Activated naive CD4-positive, alpha-beta T cell treated with anti-CD3 and anti-CD28 coated beads for 36 hours (primary cell): Measurements from ENCODE around the gene ADGRL3. TPM values are rescaled to one million over a fixed set of nuclear protein-coding genes. Genes with fewer than 3 reads are reported as not detected.
"Not testable (repeated sequence)": the region's sequence is repeated elsewhere in the genome, so short reads cannot be mapped to it uniquely, and the experiment has no call there.

Source experiments
- CTCF ChIA-PET: fragments of 350-600 bp; sonication (Branson Sonifier 250); formaldehyde crosslinking; loops from one replicate; lab custom pipeline; 2021; ENCODE audit warnings: antibody characterized with exemption; lab: Charles Lee
- DNase-seq: peaks from one replicate; pipeline ENCODE4 v3.0.0-alpha.2; 2020
- H3K27ac Mint-ChIP-seq: one replicate; pipeline ENCODE4 v1.8.0; 2021; ENCODE audit warnings: mild to moderate bottlenecking, mixed read lengths
- H3K27me3 Mint-ChIP-seq: one replicate; pipeline ENCODE4 v1.8.0; 2021; ENCODE audit warnings: low read depth, mixed read lengths
- H3K36me3 Mint-ChIP-seq: one replicate; pipeline ENCODE4 v1.8.0; 2021; ENCODE audit warnings: low read depth, mixed read lengths
- H3K4me1 Mint-ChIP-seq: one replicate; pipeline ENCODE4 v1.8.0; 2021; ENCODE audit warnings: low read depth, mixed read lengths
- H3K4me3 Mint-ChIP-seq: one replicate; pipeline ENCODE4 v1.8.0; 2021; ENCODE audit warnings: mild to moderate bottlenecking, moderate library complexity, mixed read lengths
- H3K9me3 Mint-ChIP-seq: one replicate; pipeline ENCODE4 v1.8.0; 2021; ENCODE audit warnings: mixed read lengths
- intact Hi-C: fragments of 100-400 bp; cut with micrococcal nuclease; formaldehyde crosslinking; loops from one replicate; pipeline ENCODE4 v1.15.1; 2023
- total RNA-seq, 2 experiments: library from RNA; stranded (reverse); gene quantifications; one replicate each; pipeline ENCODE4 v1.2.3, GENCODE V29; 2021

The ADGRL3 gene
- total RNA-seq, 2 experiments from 2014 or later, result not detected

DNA sequence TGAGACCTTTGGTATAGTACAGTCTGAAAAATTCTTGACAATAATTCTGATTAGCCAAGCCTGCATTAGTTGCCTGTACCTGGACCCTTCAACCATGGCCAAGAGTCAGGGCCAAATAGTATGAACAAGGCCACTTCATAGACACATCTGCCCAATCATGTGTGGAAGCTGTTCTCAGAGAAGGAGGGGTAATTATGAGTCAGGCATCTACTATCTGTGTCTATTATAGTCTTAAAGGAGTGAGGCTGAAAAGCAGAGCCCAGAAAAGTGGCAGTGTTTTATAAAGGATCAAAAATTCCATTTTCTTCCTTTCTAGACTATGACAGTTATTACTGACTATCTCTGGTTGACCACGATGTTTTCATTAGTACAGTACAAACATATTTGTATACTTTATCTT is 5.0 kb upstream of the ADGRL3 start:
- DNase-seq, result no peak
- intact Hi-C loops, result no loop called here
- Mint-ChIP-seq H3K9me3 (peaks cover 3% of the 10 kb centered on the region), H3K36me3 (no peaks in the 10 kb centered on the region), H3K27me3 (peaks cover 14% of the 10 kb centered on the region), H3K4me3 (no peak overlapping the region), H3K27ac (no peak overlapping the region), H3K4me1 (peaks cover 2% of the 10 kb centered on the region)
- CTCF ChIA-PET, result interaction anchor here (1.1 kb wide), 1 partner anchor 15 kb away, joined by 3 read pairs; no protein-coding TSS in a partner anchor

- intact Hi-C loops, result no loop called here
- Mint-ChIP-seq H3K27ac (no peak overlapping the region), H3K36me3 (no peaks in the 10 kb centered on the region), H3K9me3 (no peaks in the 10 kb centered on the region), H3K4me3 (no peak overlapping the region), H3K4me1 (peaks cover 4% of the 10 kb centered on the region), H3K27me3 (peaks cover 44% of the 10 kb centered on the region)
- DNase-seq, result no peak
- CTCF ChIA-PET, result no interaction called here
Measured at GRCh38 chr4:61198686-61199085, 1.4 kb upstream of the ADGRL3 start.

DNA sequence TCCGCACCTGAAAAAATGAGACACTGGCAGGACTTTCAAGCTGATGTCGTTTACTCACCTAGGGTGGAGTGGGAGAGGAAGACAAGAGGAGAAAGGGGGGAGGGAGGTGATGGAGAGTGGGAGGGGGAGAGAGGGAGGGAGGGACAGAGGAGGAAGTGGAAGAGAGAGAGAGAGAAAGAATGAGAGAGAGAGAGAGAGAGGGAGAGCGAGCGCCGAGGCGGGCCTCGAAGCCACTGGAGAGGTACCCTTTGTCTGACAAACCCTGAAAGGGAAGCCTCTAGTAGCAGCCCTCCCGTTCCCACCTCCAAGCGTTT is 296 bp upstream of the ADGRL3 start:
- no peak for DNase-seq
- H3K36me3 Mint-ChIP-seq, result no peaks in the 10 kb centered on the region
- intact Hi-C loops, result no loop called here
- no peak overlapping the region for H3K27ac Mint-ChIP-seq
- H3K4me3 Mint-ChIP-seq, result no peak overlapping the region
- CTCF ChIA-PET, result no interaction called here
- peaks cover 50% of the 10 kb centered on the region for H3K27me3 Mint-ChIP-seq
- H3K9me3 Mint-ChIP-seq, result no peaks in the 10 kb centered on the region
- peaks cover 4% of the 10 kb centered on the region for H3K4me1 Mint-ChIP-seq

- Mint-ChIP-seq H3K36me3 (no peaks in the 10 kb centered on the region), H3K4me3 (no peak overlapping the region), H3K27me3 (peaks cover 54% of the 10 kb centered on the region), H3K27ac (no peak overlapping the region), H3K9me3 (no peaks in the 10 kb centered on the region), H3K4me1 (peaks cover 4% of the 10 kb centered on the region)
- no peak for DNase-seq
- intact Hi-C loops, result no loop called here
- CTCF ChIA-PET, result no interaction called here
Measured at GRCh38 chr4:61200916-61201526, 895 bp downstream of the ADGRL3 start.

- Mint-ChIP-seq H3K36me3 (no peaks in the 10 kb centered on the region), H3K27me3 (peaks cover 54% of the 10 kb centered on the region), H3K27ac (no peak overlapping the region), H3K9me3 (no peaks in the 10 kb centered on the region), H3K4me1 (peaks cover 4% of the 10 kb centered on the region), H3K4me3 (no peak overlapping the region)
- DNase-seq, result no peak
- CTCF ChIA-PET, result no interaction called here
- intact Hi-C loops, result no loop called here
Measured at GRCh38 chr4:61201561-61201960, 1.4 kb downstream of the ADGRL3 start.

DNA sequence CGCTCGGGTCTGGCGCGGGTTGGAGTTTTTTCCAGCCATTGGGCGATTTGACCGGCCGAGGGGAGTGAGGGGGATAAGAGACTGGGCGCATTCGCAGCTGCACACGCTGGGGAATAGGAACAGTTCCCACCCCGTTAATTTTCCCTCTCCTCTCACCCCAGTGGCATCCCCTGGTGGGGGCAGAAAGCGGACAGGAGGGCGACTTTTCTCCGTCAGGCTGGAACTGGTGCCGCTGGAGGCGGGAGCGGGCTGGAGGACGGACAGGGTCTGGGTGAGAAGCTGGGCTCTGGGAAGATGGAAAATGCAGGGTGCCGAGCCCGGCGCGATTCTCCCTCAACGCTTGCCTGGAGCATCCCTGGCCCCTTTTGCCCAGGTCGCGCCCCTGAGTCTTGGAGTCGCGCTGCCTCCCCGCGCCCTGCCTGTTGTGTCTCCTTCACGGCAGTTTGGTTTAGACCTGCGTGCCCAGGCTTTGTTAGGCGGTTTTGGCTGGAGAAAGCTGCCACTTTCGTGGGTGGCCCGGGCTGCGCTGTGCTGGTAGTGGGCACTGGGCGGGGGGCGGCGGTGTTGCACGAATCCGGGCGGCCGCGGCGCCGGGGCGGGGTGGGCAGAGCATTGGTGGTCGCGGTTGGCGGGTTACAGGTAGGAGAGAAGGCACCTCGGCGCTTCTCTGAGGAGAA is 2.0 kb downstream of the ADGRL3 start:
- no peak for DNase-seq
- H3K4me1 Mint-ChIP-seq, result peaks cover 4% of the 10 kb centered on the region
- no peaks in the 10 kb centered on the region for H3K9me3 Mint-ChIP-seq
- no peaks in the 10 kb centered on the region for H3K36me3 Mint-ChIP-seq
- peaks cover 54% of the 10 kb centered on the region for H3K27me3 Mint-ChIP-seq
- intact Hi-C loops, result no loop called here
- CTCF ChIA-PET, result no interaction called here
- no peak overlapping the region for H3K4me3 Mint-ChIP-seq
- no peak overlapping the region for H3K27ac Mint-ChIP-seq

DNA sequence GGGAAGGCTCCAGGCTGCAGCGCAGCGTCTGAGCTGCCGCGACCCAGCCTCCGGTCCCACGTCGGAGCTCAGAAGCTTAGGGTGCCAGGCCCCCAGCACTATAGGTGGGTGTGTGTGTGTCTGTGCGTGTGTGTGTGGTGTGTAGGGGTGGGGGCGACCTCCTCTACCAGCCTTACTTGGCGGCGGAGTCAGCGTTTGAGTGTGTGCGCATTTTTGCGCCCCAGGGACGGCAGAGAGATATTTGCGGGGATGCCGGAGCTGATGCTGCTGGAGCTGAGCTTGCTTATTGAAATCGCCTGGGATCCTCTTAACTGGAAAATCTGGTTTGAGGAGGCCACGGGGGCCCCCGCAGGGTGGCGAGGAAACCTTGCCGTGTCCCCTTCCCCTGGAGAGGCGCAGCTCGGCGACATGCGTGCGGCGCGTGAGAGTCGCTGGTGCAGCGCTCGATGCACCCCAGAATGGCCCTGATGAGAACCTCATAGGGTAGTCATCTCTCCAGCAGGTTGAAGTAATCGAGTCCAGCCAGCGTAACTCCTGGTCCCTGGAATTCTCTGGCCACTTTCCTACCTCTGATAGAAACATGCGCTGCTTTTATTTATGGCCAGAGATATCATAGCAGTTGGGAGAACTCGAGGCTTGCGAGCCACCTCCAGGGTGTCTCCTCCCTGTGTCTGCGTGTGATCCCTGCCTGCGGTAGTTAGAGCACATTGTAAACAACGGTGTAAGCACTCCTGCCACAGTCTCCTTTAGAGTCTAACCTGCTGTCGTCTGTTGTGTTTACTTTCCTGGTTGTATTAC is 2.7 kb downstream of the ADGRL3 start:
- Mint-ChIP-seq H3K4me1 (peaks cover 4% of the 10 kb centered on the region), H3K9me3 (no peaks in the 10 kb centered on the region), H3K4me3 (no peak overlapping the region), H3K27me3 (peaks cover 54% of the 10 kb centered on the region), H3K36me3 (no peaks in the 10 kb centered on the region), H3K27ac (no peak overlapping the region)
- no peak for DNase-seq
- CTCF ChIA-PET, result no interaction called here
- intact Hi-C loops, result no loop called here

GRCh38 chr4:61203436-61203790 is 3.3 kb downstream of the ADGRL3 start:
- DNase-seq, result no peak
- Mint-ChIP-seq H3K9me3 (no peaks in the 10 kb centered on the region), H3K27ac (no peak overlapping the region), H3K4me1 (peaks cover 4% of the 10 kb centered on the region), H3K27me3 (peaks cover 54% of the 10 kb centered on the region), H3K4me3 (no peak overlapping the region), H3K36me3 (no peaks in the 10 kb centered on the region)
- CTCF ChIA-PET, result no interaction called here
- intact Hi-C loops, result no loop called here

GRCh38 chr4:61204353-61205060 is 4.4 kb downstream of the ADGRL3 start:
- H3K9me3 Mint-ChIP-seq, result no peaks in the 10 kb centered on the region
- no peak overlapping the region for H3K27ac Mint-ChIP-seq
- H3K4me1 Mint-ChIP-seq, result peaks cover 4% of the 10 kb centered on the region
- H3K27me3 Mint-ChIP-seq, result peaks cover 46% of the 10 kb centered on the region
- intact Hi-C loops, result no loop called here
- H3K36me3 Mint-ChIP-seq, result no peaks in the 10 kb centered on the region
- H3K4me3 Mint-ChIP-seq, result no peak overlapping the region
- CTCF ChIA-PET, result no interaction called here
- no peak for DNase-seq

GRCh38 chr4:61205066-61205465 is 4.9 kb downstream of the ADGRL3 start:
- DNase-seq, result no peak
- CTCF ChIA-PET, result no interaction called here
- no peaks in the 10 kb centered on the region for H3K36me3 Mint-ChIP-seq
- H3K9me3 Mint-ChIP-seq, result no peaks in the 10 kb centered on the region
- no peak overlapping the region for H3K4me3 Mint-ChIP-seq
- peaks cover 2% of the 10 kb centered on the region for H3K4me1 Mint-ChIP-seq
- peaks cover 40% of the 10 kb centered on the region for H3K27me3 Mint-ChIP-seq
- no peak overlapping the region for H3K27ac Mint-ChIP-seq
- intact Hi-C loops, result no loop called here

DNA sequence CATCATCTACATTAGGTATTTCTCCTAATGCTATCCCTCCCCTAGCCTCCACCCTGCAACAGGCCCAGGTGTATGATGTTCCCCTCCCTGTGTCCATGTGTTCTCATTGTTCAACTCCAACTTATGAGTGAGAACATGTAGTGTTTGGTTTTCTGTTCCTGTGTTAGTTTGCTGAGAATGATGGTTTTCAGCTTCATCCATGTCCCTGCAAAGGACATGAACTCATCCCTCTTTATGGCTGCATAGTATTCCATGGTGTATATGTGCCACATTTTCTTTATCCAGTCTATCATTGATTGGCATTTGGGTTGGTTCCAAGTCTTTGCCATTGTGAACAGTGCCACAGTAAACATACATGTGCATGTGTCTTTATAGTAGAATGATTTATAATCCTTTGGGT is 7.0 kb downstream of the ADGRL3 start:
- H3K4me1 Mint-ChIP-seq, H3K36me3 Mint-ChIP-seq, DNase-seq, H3K4me3 Mint-ChIP-seq, H3K9me3 Mint-ChIP-seq, intact Hi-C loops, H3K27ac Mint-ChIP-seq, CTCF ChIA-PET: not testable (repeated sequence)
- H3K27me3 Mint-ChIP-seq, result peaks cover 25% of the 10 kb centered on the region

GRCh38 chr4:61210186-61210939 is 10.2 kb downstream of the ADGRL3 start:
- H3K9me3 Mint-ChIP-seq, result no peaks in the 10 kb centered on the region
- no peaks in the 10 kb centered on the region for H3K4me1 Mint-ChIP-seq

More at GRCh38 chr4:61210186-61210939, 10.2 kb downstream of the ADGRL3 start:
- H3K27me3 Mint-ChIP-seq, result peaks cover 4% of the 10 kb centered on the region
- CTCF ChIA-PET, result no interaction called here
- no peak overlapping the region for H3K4me3 Mint-ChIP-seq
- H3K27ac Mint-ChIP-seq, result no peak overlapping the region
- intact Hi-C loops, result no loop called here
- DNase-seq, result no peak
- H3K36me3 Mint-ChIP-seq, result no peaks in the 10 kb centered on the region
